Stimulated activated memory B cell treated with anti-CD40 and anti-IgM and Interleukin-4, amounts not matched to agents 10 μg/mL and 1 μg/mL and 100 μg/mL, for 72 hours (primary cell): Measurements from ENCODE around the gene MYH7B.

Experiments
- ATAC-seq: fragments of 150-1000 bp; cut with Tn5 transposase; 2 replicates; pipeline ENCODE4 v1.10.0; 2021
- H3K27ac Mint-ChIP-seq: one replicate; pipeline ENCODE4 v1.8.0; 2022; ENCODE audit warnings: mild to moderate bottlenecking, mixed read lengths
- H3K27me3 Mint-ChIP-seq: one replicate; pipeline ENCODE4 v1.8.0; 2022; ENCODE audit warnings: mixed read lengths
- H3K36me3 Mint-ChIP-seq: one replicate; pipeline ENCODE4 v1.8.0; 2022; ENCODE audit warnings: mixed read lengths
- H3K4me1 Mint-ChIP-seq: one replicate; pipeline ENCODE4 v1.8.0; 2022; ENCODE audit warnings: mixed read lengths
- H3K4me3 Mint-ChIP-seq: one replicate; pipeline ENCODE4 v1.8.0; 2022; ENCODE audit warnings: mild to moderate bottlenecking, moderate library complexity, mixed read lengths
- H3K9me3 Mint-ChIP-seq: one replicate; pipeline ENCODE4 v1.8.0; 2022; ENCODE audit warnings: mixed read lengths

Gene MYH7B

DNA sequence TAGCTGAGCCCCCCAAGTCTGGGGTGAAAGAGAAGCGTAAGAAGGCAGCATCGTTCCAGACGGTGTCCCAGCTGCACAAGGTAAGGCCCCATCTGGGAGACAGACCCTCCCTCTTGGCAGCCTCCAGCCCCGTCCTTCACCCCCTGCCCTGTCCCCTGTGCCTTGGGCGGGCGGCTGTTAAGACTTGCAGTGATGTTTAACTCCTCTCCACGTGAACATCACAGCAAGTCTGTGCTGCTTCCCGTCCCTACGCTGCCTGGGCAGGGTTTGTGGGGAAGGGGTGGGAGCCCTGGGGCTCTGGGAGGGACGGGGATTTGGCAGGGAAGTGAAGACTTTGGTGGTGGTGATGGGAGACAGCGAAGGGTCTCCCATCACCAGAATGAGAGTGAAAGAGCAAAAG, 34.6 kb downstream of the MYH7B start:
- no peaks in the 10 kb centered on the region for H3K4me1 Mint-ChIP-seq
- H3K27ac Mint-ChIP-seq, result no peak overlapping the region
- H3K9me3 Mint-ChIP-seq, result no peaks in the 10 kb centered on the region
- peaks cover 14% of the 10 kb centered on the region for H3K36me3 Mint-ChIP-seq
- H3K4me3 Mint-ChIP-seq, result no peak overlapping the region
- peaks cover 9% of the 10 kb centered on the region for H3K27me3 Mint-ChIP-seq
- no peak for ATAC-seq

GRCh38 chr20:34990661-34991214, 35.1 kb downstream of the MYH7B start:
- Mint-ChIP-seq H3K36me3 (peaks cover 16% of the 10 kb centered on the region), H3K9me3 (no peaks in the 10 kb centered on the region), H3K27me3 (peaks cover 4% of the 10 kb centered on the region), H3K4me1 (no peaks in the 10 kb centered on the region), H3K27ac (no peak overlapping the region), H3K4me3 (no peak overlapping the region)
- ATAC-seq, result no peak

- Mint-ChIP-seq H3K27ac (no peak overlapping the region), H3K36me3 (peaks cover 36% of the 10 kb centered on the region), H3K9me3 (no peaks in the 10 kb centered on the region), H3K27me3 (no peaks in the 10 kb centered on the region), H3K4me1 (no peaks in the 10 kb centered on the region), H3K4me3 (no peak overlapping the region)
- ATAC-seq, result no peak
These were observed 37.2 kb downstream of the MYH7B start for GRCh38 chr20:34992751-34993417.

- no peaks in the 10 kb centered on the region for H3K27me3 Mint-ChIP-seq
- H3K4me3 Mint-ChIP-seq, result no peak overlapping the region
- no peak for ATAC-seq
- H3K36me3 Mint-ChIP-seq, result peaks cover 47% of the 10 kb centered on the region
- H3K4me1 Mint-ChIP-seq, result no peaks in the 10 kb centered on the region
- H3K9me3 Mint-ChIP-seq, result no peaks in the 10 kb centered on the region
- H3K27ac Mint-ChIP-seq, result no peak overlapping the region
These were observed 38.4 kb downstream of the MYH7B start for GRCh38 chr20:34993941-34994508.

GRCh38 chr20:34994509-34995131, 39.0 kb downstream of the MYH7B start:
- Mint-ChIP-seq H3K4me1 (no peaks in the 10 kb centered on the region), H3K9me3 (no peaks in the 10 kb centered on the region), H3K27ac (no peak overlapping the region), H3K4me3 (no peak overlapping the region), H3K27me3 (no peaks in the 10 kb centered on the region), H3K36me3 (peaks cover 53% of the 10 kb centered on the region)
- no peak for ATAC-seq

DNA sequence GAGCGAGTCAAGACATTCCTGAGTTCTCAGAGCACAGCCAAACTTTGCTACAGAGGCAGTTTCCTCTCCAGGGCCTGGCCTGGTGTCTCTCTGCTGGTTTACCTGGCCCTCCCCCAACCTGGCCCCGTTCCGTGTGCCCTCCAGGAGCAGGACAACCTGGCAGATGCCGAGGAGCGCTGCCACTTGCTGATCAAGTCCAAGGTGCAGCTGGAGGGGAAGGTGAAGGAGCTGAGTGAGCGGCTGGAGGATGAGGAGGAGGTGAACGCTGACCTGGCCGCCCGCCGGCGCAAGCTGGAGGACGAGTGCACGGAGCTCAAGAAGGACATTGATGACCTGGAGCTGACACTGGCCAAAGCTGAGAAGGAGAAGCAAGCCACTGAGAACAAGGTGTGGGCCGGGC, 39.5 kb downstream of the MYH7B start:
- Mint-ChIP-seq H3K27ac (no peak overlapping the region), H3K27me3 (no peaks in the 10 kb centered on the region), H3K4me3 (no peak overlapping the region)

GRCh38 chr20:34995696-34996095, 40.0 kb downstream of the MYH7B start:
- H3K27me3 Mint-ChIP-seq, result no peaks in the 10 kb centered on the region
- peaks cover 8% of the 10 kb centered on the region for H3K4me1 Mint-ChIP-seq
- peaks cover 63% of the 10 kb centered on the region for H3K36me3 Mint-ChIP-seq
- H3K4me3 Mint-ChIP-seq, result no peak overlapping the region
- no peak for ATAC-seq
- no peak overlapping the region for H3K27ac Mint-ChIP-seq
- H3K9me3 Mint-ChIP-seq, result no peaks in the 10 kb centered on the region

More for the DNA sequence above, 39.5 kb downstream of the MYH7B start:
- no peaks in the 10 kb centered on the region for H3K9me3 Mint-ChIP-seq
- H3K36me3 Mint-ChIP-seq, result peaks cover 58% of the 10 kb centered on the region
- ATAC-seq, result no peak
- H3K4me1 Mint-ChIP-seq, result peaks cover 3% of the 10 kb centered on the region

DNA sequence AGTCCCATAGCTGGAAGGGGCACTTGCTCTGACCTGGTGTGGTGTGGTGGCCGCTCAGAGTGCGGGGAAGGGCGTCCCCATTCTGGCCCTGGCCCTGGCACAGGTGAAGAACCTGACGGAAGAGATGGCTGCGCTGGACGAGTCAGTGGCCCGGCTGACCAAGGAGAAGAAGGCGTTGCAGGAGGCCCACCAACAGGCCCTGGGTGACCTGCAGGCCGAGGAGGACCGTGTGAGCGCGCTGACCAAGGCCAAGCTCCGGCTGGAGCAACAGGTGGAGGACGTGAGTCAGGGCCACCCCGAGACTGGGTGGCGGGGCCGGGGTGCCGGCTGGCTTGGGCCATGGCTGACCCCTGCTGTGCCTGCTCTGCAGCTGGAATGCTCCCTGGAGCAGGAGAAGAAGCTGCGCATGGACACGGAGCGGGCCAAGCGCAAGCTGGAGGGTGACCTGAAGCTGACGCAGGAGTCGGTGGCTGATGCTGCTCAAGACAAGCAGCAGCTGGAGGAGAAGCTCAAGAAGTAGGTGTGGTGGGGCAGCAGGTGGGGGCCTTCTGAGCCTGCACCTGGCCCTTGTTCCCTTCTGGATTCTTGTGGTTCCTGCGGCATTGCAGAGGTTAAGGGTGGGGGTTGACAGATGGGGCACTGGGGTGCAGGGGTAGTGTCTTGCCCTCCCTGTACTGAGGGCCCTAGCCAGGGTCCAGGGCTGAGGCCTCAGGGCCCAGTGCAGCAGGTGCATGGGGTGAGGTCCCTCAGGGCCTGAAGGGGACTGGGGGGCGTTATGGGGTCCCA, 40.8 kb downstream of the MYH7B start:
- Mint-ChIP-seq H3K4me3 (no peak overlapping the region), H3K27me3 (no peaks in the 10 kb centered on the region), H3K9me3 (no peaks in the 10 kb centered on the region), H3K36me3 (peaks cover 70% of the 10 kb centered on the region), H3K4me1 (peaks cover 12% of the 10 kb centered on the region), H3K27ac (no peak overlapping the region)
- ATAC-seq, result no peak

DNA sequence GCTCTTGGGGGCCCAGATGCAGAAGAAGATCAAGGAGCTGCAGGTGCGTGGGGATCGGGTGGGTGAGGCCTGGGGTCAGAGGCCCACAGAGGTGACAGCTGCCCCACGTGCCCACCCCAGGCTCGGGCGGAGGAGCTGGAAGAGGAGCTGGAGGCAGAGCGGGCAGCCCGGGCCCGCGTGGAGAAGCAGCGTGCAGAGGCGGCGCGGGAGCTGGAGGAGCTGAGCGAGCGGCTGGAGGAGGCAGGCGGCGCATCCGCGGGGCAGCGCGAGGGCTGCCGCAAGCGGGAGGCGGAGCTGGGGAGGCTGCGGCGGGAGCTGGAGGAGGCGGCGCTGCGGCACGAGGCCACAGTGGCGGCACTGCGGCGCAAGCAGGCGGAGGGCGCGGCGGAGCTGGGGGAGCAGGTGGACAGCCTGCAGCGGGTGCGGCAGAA, 41.5 kb downstream of the MYH7B start:
- Mint-ChIP-seq H3K9me3 (no peaks in the 10 kb centered on the region), H3K36me3 (peaks cover 77% of the 10 kb centered on the region), H3K27me3 (no peaks in the 10 kb centered on the region), H3K4me1 (peaks cover 12% of the 10 kb centered on the region), H3K27ac (no peak overlapping the region), H3K4me3 (no peak overlapping the region)
- no peak for ATAC-seq

DNA sequence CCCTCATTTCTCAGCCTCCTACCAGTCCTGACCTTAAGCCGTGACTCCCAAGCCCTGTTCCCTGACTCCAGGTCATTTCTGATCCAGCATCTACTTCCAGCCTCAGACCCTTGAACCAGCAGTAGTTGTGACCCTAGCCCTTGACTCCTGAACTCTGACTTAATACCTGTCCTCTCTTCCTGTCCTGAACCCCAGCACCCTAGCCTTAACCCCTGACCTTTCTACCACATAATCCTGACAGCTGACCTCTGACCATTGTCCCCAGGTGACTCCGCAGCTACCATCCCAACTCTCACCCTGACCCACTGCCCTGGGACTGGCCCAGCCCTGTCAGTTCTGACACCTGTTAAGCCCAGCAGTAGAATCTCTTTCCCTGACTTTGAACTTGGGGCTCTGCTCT, 42.1 kb downstream of the MYH7B start:
- no peak overlapping the region for H3K27ac Mint-ChIP-seq
- H3K36me3 Mint-ChIP-seq, result peaks cover 81% of the 10 kb centered on the region
- H3K4me1 Mint-ChIP-seq, result peaks cover 12% of the 10 kb centered on the region

GRCh38 chr20:34998331-34998950, 42.8 kb downstream of the MYH7B start:
- no peak for ATAC-seq
- H3K4me1 Mint-ChIP-seq, result peaks cover 12% of the 10 kb centered on the region
- no peak overlapping the region for H3K4me3 Mint-ChIP-seq
- no peaks in the 10 kb centered on the region for H3K9me3 Mint-ChIP-seq
- no peak overlapping the region for H3K27ac Mint-ChIP-seq
- no peaks in the 10 kb centered on the region for H3K27me3 Mint-ChIP-seq
- peaks cover 87% of the 10 kb centered on the region for H3K36me3 Mint-ChIP-seq

More for the DNA sequence above, 42.1 kb downstream of the MYH7B start:
- Mint-ChIP-seq H3K9me3 (no peaks in the 10 kb centered on the region), H3K27me3 (no peaks in the 10 kb centered on the region), H3K4me3 (no peak overlapping the region)
- ATAC-seq, result no peak

DNA sequence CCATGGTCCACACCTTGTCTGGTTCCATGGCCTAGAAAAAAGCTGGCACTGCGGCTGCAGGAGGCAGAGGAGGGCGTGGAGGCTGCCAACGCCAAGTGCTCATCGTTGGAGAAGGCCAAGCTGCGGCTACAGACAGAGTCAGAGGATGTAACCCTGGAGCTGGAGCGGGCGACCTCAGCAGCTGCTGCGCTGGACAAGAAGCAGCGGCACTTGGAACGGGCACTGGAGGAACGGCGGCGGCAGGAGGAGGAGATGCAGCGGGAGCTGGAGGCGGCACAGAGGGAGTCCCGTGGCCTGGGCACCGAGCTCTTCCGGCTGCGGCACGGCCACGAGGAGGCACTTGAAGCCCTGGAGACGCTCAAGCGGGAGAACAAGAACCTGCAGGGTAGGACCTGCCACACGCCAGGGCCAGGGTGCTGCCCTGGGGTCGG, 43.4 kb downstream of the MYH7B start:
- Mint-ChIP-seq H3K4me1 (peaks cover 12% of the 10 kb centered on the region), H3K9me3 (no peaks in the 10 kb centered on the region), H3K27ac (no peak overlapping the region), H3K4me3 (no peak overlapping the region), H3K36me3 (peaks cover 84% of the 10 kb centered on the region), H3K27me3 (no peaks in the 10 kb centered on the region)
- no peak for ATAC-seq

GRCh38 chr20:34999782-35000181, 44.1 kb downstream of the MYH7B start:
- H3K27ac Mint-ChIP-seq, result no peak overlapping the region
- H3K4me3 Mint-ChIP-seq, result no peak overlapping the region
- H3K36me3 Mint-ChIP-seq, result peaks cover 84% of the 10 kb centered on the region
- H3K4me1 Mint-ChIP-seq, result peaks cover 12% of the 10 kb centered on the region
- H3K27me3 Mint-ChIP-seq, result no peaks in the 10 kb centered on the region
- no peak for ATAC-seq
- no peaks in the 10 kb centered on the region for H3K9me3 Mint-ChIP-seq

DNA sequence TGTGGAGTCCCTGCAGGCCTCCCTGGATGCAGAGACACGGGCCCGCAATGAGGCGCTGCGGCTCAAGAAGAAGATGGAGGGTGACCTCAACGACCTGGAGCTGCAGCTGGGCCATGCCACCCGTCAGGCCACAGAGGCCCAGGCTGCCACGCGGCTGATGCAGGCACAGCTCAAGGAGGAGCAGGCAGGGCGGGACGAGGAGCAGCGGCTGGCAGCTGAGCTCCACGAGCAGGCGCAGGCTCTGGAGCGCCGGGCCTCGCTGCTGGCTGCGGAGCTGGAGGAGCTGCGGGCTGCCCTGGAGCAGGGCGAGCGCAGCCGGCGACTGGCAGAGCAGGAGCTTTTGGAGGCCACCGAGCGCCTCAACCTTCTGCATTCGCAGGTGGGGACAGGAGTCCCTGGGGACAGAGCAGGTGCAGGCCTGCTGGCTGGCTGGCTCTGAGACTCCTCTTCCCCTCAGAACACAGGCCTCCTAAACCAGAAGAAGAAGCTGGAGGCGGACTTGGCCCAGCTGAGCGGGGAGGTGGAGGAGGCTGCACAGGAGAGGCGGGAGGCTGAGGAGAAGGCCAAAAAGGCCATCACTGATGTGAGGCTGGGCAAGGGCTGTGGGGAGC, 44.7 kb downstream of the MYH7B start:
- no peak for ATAC-seq

More for the DNA sequence above, 44.7 kb downstream of the MYH7B start:
- no peaks in the 10 kb centered on the region for H3K27me3 Mint-ChIP-seq
- H3K36me3 Mint-ChIP-seq, result peaks cover 87% of the 10 kb centered on the region
- no peak overlapping the region for H3K27ac Mint-ChIP-seq
- no peaks in the 10 kb centered on the region for H3K9me3 Mint-ChIP-seq
- peaks cover 12% of the 10 kb centered on the region for H3K4me1 Mint-ChIP-seq
- no peak overlapping the region for H3K4me3 Mint-ChIP-seq
